ENCODE measurements around the gene MADCAM1.
"Not testable (repeated sequence)": the region's sequence is repeated elsewhere in the genome, so short reads cannot be mapped to it uniquely, and the experiment has no call there.

MADCAM1 gene

DNA sequence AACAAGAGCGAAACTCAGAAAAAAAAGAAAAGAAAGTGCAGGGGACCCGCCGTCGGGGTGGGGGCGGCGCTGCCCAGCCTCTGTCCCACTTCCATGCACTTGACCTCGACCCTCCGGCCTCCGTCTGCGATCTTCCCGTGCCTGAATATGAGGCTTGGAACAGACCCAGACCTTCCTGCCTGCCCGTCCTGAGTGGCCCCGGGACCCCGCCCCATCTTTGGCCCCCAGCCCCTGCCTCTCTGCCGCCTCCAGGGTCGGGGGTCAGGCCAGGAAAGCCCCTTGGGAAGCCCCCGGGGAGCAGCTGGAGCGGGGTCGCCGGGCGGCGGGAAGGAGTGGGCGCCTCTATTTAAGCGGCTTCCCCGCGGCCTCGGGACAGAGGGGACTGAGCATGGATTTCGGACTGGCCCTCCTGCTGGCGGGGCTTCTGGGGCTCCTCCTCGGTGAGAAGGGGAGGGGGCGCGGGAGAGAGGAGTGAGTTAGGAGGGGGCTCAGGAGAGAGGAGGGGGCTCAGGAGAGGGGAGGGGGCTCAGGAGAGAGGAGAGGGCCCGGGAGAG lies at the start of gene MADCAM1:
MADCAM1 (plus strand) TSS at position 375 of the 554 bp plus-strand sequence; CDS start at position 389, 14 bp downstream.
- Histone ChIP-seq H3K27me3 (ENCODE audit: control insufficient read depth in 1 of 2, insufficient read depth in 2 of 2, low read length in 2 of 2) (peaks cover 16 to 18% of the 10 kb centered on the region in 2 donors), H3K4me3 (ENCODE audit: low read depth in 1 of 2, low read length in 2 of 2) (no peak within 1 kb of the TSS), H3K36me3 (ENCODE audit: control insufficient read depth in 1 of 2, insufficient read depth in 2 of 2, low read length in 2 of 2) (no peaks in the 10 kb centered on the region), H3K9me3 (ENCODE audit: control insufficient read depth in 1 of 2, low read length in 2 of 2) (no peaks in the 10 kb centered on the region), H3K27ac (ENCODE audit: low read depth, low read length) (no peak within 1 kb of the TSS), H3K4me1 (ENCODE audit: control insufficient read depth in 1 of 2, insufficient read depth in 2 of 2, low read length in 2 of 2) (peaks cover 4 to 7% of the 10 kb centered on the region in 2 donors), H3K9ac (ENCODE audit: low read depth in 1 of 2, low read length in 2 of 2) (no peak within 1 kb of the TSS)

DNA sequence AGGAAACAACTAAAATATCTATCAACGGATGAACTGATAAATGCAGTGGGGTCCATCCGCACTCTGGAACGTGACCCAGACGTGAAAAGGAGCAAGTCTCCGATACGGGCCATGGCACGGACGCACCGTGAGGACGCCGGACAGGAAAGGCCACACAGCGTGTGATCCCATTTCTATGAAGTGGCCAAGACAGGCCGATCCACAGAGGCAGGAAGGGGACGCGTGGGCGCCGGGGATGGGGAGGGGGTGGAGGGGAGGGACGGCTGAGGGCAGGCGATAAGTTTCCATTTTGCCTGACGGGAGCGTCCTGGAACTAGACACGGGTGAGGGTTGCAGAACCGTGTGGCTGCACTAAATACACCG lies 49.2 kb upstream of the MADCAM1 start:
- H3K9me3 ChIP-seq (ENCODE audit: control insufficient read depth in 1 of 2, low read length in 2 of 2), result peaks cover 0 to 3% of the 10 kb centered on the region in 2 donors
- H3K4me1 ChIP-seq (ENCODE audit: control insufficient read depth in 1 of 2, insufficient read depth in 2 of 2, low read length in 2 of 2), result no peaks in the 10 kb centered on the region
- no peak overlapping the region for H3K27ac ChIP-seq (ENCODE audit: low read depth, low read length)
- no peaks in the 10 kb centered on the region for H3K36me3 ChIP-seq (ENCODE audit: control insufficient read depth in 1 of 2, insufficient read depth in 2 of 2, low read length in 2 of 2)
- no peak overlapping the region for H3K9ac ChIP-seq (ENCODE audit: low read depth in 1 of 2, low read length in 2 of 2)
- H3K27me3 ChIP-seq (ENCODE audit: control insufficient read depth in 1 of 2, insufficient read depth in 2 of 2, low read length in 2 of 2), result no peaks in the 10 kb centered on the region
- no peak overlapping the region for H3K4me3 ChIP-seq (ENCODE audit: low read depth in 1 of 2, low read length in 2 of 2)

DNA sequence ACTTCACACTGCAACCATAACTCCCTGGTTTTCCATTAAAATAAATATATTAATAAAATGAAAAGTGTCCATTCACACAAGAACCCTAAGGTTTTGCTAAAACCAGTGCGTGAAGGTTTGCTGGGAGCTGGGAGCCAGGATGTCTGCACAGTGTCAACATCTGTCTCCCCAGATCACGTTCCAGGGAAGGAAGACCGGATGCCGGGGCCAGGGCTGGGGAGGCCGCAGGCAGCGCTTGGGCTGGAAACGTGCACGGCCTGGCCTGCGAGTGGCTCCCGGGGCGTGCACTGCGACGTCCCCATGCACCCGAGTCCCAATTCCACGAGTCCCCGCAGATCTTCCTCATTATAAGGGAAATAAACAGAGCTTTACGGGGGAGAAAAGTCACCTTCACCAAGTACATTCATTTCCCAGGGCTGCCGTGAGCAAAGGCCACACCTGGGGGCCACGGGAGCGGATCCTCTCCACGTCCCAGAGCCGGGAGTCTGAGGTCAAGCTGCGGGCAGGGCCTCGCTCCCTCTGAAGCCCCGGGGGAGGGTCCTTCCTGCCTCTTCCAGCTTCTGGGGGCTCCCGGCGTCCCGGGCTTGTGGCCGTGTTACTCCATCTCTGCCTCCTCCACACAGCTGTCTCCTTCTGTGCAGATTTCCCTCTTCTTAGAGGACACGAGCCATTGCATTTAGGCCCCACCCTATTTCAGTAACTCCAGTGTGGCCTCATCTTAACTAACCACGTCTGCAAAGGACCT lies 48.3 kb upstream of the MADCAM1 start:
- Histone ChIP-seq H3K27ac (ENCODE audit: low read depth, low read length) (no peak overlapping the region), H3K27me3 (ENCODE audit: control insufficient read depth in 1 of 2, insufficient read depth in 2 of 2, low read length in 2 of 2) (no peaks in the 10 kb centered on the region), H3K9me3 (ENCODE audit: control insufficient read depth in 1 of 2, low read length in 2 of 2) (peaks cover 0 to 3% of the 10 kb centered on the region in 2 donors), H3K4me1 (ENCODE audit: control insufficient read depth in 1 of 2, insufficient read depth in 2 of 2, low read length in 2 of 2) (no peaks in the 10 kb centered on the region), H3K36me3 (ENCODE audit: control insufficient read depth in 1 of 2, insufficient read depth in 2 of 2, low read length in 2 of 2) (no peaks in the 10 kb centered on the region), H3K9ac (ENCODE audit: low read depth in 1 of 2, low read length in 2 of 2) (no peak overlapping the region), H3K4me3 (ENCODE audit: low read depth in 1 of 2, low read length in 2 of 2) (no peak overlapping the region)

DNA sequence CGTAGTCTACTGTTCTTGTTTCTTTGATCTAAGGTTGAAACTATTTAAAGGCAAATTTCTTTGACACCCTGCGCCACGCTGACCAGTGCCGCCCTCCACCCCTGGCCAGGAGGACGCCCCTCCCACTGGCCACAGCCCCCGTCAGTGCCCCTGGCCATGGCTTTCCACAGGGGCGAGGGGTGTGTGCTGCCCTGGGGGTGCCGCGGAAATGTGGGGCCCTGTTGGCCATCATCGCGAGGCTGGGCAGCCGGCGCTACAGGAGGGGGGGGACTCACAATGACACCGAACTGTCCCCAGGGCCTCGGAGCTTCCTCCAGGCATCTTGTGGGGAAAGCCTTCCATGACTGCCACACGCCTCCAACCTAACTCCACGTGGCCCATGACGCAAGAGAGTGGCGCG lies 46.4 kb upstream of the MADCAM1 start:
- H3K4me1 ChIP-seq (ENCODE audit: control insufficient read depth in 1 of 2, insufficient read depth in 2 of 2, low read length in 2 of 2), result no peaks in the 10 kb centered on the region

DNA sequence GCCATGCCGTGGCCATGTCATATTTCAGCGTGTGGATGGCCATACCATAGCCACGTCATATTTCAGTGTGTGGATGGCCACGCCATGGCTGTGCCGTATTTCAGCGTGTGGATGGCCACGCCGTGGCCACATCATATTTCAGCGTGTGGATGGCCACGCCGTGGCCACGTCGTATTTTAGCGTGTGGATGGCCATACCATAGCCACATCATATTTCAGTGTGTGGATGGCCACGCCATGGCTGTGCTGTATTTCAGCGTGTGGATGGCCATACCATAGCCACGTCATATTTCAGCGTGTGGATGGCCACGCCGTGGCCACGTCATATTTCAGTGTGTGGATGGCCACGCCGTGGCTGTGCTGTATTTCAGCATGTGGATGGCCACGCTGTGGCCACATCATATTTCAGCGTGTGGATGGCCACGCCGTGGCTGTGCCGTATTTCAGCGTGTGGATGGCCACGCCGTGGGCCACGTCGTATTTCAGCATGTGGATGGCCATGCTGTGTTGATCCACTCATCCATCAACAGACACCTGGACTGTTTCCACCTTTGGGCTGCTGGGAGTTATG lies 45.3 kb upstream of the MADCAM1 start:
- not testable (repeated sequence) for H3K4me1 ChIP-seq (ENCODE audit: control insufficient read depth in 1 of 2, insufficient read depth in 2 of 2, low read length in 2 of 2); H3K36me3 ChIP-seq (ENCODE audit: control insufficient read depth in 1 of 2, insufficient read depth in 2 of 2, low read length in 2 of 2); H3K9ac ChIP-seq (ENCODE audit: low read depth in 1 of 2, low read length in 2 of 2); H3K27me3 ChIP-seq (ENCODE audit: control insufficient read depth in 1 of 2, insufficient read depth in 2 of 2, low read length in 2 of 2); H3K9me3 ChIP-seq (ENCODE audit: control insufficient read depth in 1 of 2, low read length in 2 of 2); H3K27ac ChIP-seq (ENCODE audit: low read depth, low read length); H3K4me3 ChIP-seq (ENCODE audit: low read depth in 1 of 2, low read length in 2 of 2)

More for the DNA sequence above, 46.4 kb upstream of the MADCAM1 start:
- no peaks in the 10 kb centered on the region for H3K36me3 ChIP-seq (ENCODE audit: control insufficient read depth in 1 of 2, insufficient read depth in 2 of 2, low read length in 2 of 2)
- H3K4me3 ChIP-seq (ENCODE audit: low read depth in 1 of 2, low read length in 2 of 2), result no peak overlapping the region
- H3K27ac ChIP-seq (ENCODE audit: low read depth, low read length), result no peak overlapping the region
- H3K27me3 ChIP-seq (ENCODE audit: control insufficient read depth in 1 of 2, insufficient read depth in 2 of 2, low read length in 2 of 2), result no peaks in the 10 kb centered on the region
- no peak overlapping the region for H3K9ac ChIP-seq (ENCODE audit: low read depth in 1 of 2, low read length in 2 of 2)
- peaks cover 0 to 3% of the 10 kb centered on the region in 2 donors for H3K9me3 ChIP-seq (ENCODE audit: control insufficient read depth in 1 of 2, low read length in 2 of 2)

DNA sequence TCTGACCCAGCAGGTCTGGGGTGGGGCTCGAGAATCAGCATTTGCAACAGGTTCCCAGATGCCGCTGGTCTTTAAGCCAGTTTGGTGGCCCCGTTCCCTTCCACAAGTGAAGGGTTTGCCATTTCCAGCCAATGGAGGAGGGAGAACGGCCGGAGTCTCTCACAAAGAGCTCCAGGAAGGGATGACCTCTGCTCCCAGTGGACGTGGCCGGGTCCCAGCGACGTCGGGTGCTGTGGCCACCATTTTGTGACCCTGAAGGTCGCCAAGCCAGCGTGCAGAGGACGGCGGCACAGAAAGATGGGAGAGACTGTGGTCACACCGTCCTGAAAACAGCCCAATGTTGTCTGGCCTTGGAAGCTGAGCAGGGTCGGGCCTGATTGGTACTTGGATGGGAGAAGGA lies 43.5 kb upstream of the MADCAM1 start:
- Histone ChIP-seq H3K27me3 (ENCODE audit: control insufficient read depth in 1 of 2, insufficient read depth in 2 of 2, low read length in 2 of 2) (no peaks in the 10 kb centered on the region), H3K9me3 (ENCODE audit: control insufficient read depth in 1 of 2, low read length in 2 of 2) (peaks cover 0 to 3% of the 10 kb centered on the region in 2 donors), H3K4me1 (ENCODE audit: control insufficient read depth in 1 of 2, insufficient read depth in 2 of 2, low read length in 2 of 2) (no peaks in the 10 kb centered on the region), H3K4me3 (ENCODE audit: low read depth in 1 of 2, low read length in 2 of 2) (no peak overlapping the region), H3K36me3 (ENCODE audit: control insufficient read depth in 1 of 2, insufficient read depth in 2 of 2, low read length in 2 of 2) (no peaks in the 10 kb centered on the region), H3K27ac (ENCODE audit: low read depth, low read length) (no peak overlapping the region), H3K9ac (ENCODE audit: low read depth in 1 of 2, low read length in 2 of 2) (no peak overlapping the region)

DNA sequence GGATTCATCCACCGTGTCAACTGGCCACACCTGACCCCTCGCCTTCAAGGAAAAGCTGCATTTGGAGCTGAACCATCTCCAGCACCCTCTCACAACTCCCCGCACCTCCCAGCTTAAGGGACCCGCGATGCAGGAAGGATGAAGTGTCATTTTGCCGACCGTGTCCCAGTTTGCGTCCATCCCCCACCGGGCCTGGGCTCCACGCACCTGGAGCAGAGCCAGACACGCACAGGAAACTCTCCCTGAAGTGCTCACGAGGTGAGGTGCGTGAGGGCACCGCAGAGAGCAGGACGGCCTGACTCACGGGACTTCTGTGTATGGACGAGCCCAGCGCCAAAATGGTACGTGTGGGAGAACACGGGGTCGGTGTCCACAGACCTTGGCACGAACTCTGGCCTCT lies 42.7 kb upstream of the MADCAM1 start:
- Histone ChIP-seq H3K4me1 (ENCODE audit: control insufficient read depth in 1 of 2, insufficient read depth in 2 of 2, low read length in 2 of 2) (no peaks in the 10 kb centered on the region), H3K36me3 (ENCODE audit: control insufficient read depth in 1 of 2, insufficient read depth in 2 of 2, low read length in 2 of 2) (no peaks in the 10 kb centered on the region), H3K9me3 (ENCODE audit: control insufficient read depth in 1 of 2, low read length in 2 of 2) (peaks cover 0 to 3% of the 10 kb centered on the region in 2 donors), H3K27me3 (ENCODE audit: control insufficient read depth in 1 of 2, insufficient read depth in 2 of 2, low read length in 2 of 2) (no peaks in the 10 kb centered on the region), H3K4me3 (ENCODE audit: low read depth in 1 of 2, low read length in 2 of 2) (no peak overlapping the region), H3K9ac (ENCODE audit: low read depth in 1 of 2, low read length in 2 of 2) (no peak overlapping the region), H3K27ac (ENCODE audit: low read depth, low read length) (no peak overlapping the region)

DNA sequence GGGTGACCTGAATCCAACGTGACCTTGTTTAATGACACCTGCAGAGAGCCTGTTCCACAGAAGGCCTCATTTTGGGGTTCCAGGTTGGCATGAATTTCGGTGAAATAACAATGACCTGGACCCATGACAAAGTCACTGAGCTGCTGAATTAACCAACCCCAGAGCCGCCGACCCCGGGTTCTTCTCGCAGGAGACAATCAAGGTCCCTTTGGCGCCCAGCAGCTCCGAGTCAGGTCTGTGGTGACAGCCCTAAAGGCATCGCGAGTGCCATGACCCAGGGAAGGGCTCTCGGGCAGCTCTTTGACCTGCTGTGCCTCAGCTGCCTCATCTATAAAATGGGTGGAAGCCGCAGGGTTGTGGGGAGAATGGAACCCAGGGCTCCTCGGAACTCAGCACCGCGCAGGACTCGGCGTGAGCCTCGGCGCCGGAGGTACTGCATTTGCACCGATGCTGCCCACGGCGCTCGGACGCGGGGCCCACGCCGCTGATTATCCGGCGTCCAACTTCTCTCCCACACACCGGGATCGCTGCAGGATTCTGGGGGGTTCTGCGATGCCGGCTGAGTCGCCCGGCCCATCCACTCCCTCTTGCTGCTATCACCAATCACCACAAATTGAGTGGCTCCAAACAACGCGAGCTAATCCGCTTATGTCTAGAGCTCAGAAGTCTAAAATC lies 41.1 kb upstream of the MADCAM1 start:
- Histone ChIP-seq H3K4me3 (ENCODE audit: low read depth in 1 of 2, low read length in 2 of 2) (no peak overlapping the region), H3K9ac (ENCODE audit: low read depth in 1 of 2, low read length in 2 of 2) (no peak overlapping the region), H3K27ac (ENCODE audit: low read depth, low read length) (no peak overlapping the region), H3K27me3 (ENCODE audit: control insufficient read depth in 1 of 2, insufficient read depth in 2 of 2, low read length in 2 of 2) (no peaks in the 10 kb centered on the region), H3K4me1 (ENCODE audit: control insufficient read depth in 1 of 2, insufficient read depth in 2 of 2, low read length in 2 of 2) (peaks cover 0 to 3% of the 10 kb centered on the region in 2 donors), H3K36me3 (ENCODE audit: control insufficient read depth in 1 of 2, insufficient read depth in 2 of 2, low read length in 2 of 2) (no peaks in the 10 kb centered on the region), H3K9me3 (ENCODE audit: control insufficient read depth in 1 of 2, low read length in 2 of 2) (peaks cover 0 to 3% of the 10 kb centered on the region in 2 donors)

DNA sequence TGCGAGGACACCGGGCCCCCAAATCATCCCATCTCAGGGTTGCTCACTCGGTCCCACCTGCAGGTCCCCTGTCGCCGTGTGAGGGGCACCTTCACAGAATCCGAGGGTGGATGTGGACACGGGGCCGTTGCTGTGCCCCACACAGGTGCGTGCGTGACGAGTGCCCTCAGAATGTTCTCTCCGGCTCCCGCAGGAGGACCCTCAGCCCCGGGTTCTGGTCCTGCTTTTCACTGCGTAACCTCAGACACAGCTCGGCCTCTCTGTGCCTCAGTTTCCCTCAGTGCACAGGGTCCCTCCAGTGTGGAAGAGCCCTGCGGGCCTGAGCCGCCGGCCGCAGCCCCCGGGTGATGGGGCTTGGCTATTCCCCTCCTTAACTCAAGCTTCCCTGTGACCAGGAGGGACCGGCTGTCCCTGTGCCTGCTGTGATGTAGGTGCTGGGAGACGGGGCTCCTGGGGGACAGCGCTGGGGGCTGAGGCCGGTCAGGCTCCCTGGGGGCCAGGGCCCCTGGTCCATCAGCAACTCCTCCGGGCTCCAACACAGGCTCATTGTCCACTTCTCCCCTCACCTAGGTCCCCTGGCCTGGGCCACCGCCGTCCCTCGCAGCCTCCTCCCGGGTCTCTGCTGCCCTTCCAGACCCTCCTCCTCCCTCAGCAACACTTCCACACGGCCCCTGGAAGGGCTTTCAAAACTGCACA lies 40.3 kb upstream of the MADCAM1 start:
- Histone ChIP-seq H3K9ac (ENCODE audit: low read depth in 1 of 2, low read length in 2 of 2) (no peak overlapping the region), H3K27me3 (ENCODE audit: control insufficient read depth in 1 of 2, insufficient read depth in 2 of 2, low read length in 2 of 2) (no peaks in the 10 kb centered on the region), H3K9me3 (ENCODE audit: control insufficient read depth in 1 of 2, low read length in 2 of 2) (peaks cover 0 to under 1% of the 10 kb centered on the region in 2 donors), H3K4me1 (ENCODE audit: control insufficient read depth in 1 of 2, insufficient read depth in 2 of 2, low read length in 2 of 2) (peaks cover 0 to 3% of the 10 kb centered on the region in 2 donors), H3K36me3 (ENCODE audit: control insufficient read depth in 1 of 2, insufficient read depth in 2 of 2, low read length in 2 of 2) (no peaks in the 10 kb centered on the region), H3K27ac (ENCODE audit: low read depth, low read length) (no peak overlapping the region), H3K4me3 (ENCODE audit: low read depth in 1 of 2, low read length in 2 of 2) (no peak overlapping the region)

Data from duodenal mucosa (tissue), 2 donors.